ENCODE data around the gene CISD3.

Gene CISD3

DNA sequence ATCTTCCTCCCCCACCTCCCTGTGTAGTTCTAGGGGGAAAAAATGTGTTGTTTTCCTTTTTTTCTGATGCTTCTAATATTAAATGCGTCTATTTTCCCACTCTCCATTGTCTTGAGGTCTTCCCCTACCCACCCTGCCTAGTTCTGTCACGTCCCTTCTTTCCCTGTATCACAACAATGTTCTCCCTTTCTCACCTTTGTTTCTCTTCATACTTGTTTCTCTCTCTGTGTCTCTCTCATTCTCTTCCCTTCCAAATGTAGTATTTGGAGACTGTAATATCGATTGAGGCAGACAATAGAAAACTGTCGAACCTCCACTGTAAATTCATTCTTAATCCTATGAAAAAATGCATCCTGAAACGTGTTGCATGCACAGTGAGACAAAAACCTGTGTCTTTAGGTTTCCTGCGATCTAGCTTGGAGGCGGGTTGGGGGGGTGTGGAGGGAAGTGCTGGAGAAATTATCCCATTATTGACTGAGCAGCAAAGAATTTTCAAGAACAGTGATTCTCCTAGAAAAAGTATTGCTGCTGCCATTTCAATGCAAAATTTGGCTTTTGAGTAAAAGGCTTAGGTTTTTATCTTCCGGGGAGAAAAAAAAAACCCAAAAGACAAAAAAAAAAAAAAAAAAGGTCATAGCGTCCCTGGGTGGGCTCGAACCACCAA, 21.1 kb downstream of the CISD3 start:
- in situ Hi-C loops (cut with HindIII; ENCODE audit: low sequenced_read_pairs): no loop called here
- TF ChIP-seq, protein P1, sequence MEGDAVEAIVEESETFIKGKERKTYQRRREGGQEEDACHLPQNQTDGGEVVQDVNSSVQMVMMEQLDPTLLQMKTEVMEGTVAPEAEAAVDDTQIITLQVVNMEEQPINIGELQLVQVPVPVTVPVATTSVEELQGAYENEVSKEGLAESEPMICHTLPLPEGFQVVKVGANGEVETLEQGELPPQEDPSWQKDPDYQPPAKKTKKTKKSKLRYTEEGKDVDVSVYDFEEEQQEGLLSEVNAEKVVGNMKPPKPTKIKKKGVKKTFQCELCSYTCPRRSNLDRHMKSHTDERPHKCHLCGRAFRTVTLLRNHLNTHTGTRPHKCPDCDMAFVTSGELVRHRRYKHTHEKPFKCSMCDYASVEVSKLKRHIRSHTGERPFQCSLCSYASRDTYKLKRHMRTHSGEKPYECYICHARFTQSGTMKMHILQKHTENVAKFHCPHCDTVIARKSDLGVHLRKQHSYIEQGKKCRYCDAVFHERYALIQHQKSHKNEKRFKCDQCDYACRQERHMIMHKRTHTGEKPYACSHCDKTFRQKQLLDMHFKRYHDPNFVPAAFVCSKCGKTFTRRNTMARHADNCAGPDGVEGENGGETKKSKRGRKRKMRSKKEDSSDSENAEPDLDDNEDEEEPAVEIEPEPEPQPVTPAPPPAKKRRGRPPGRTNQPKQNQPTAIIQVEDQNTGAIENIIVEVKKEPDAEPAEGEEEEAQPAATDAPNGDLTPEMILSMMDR (IDR thresholded peaks at IDR 0.05; ENCODE audit: low read depth, low read length): no peak
- H3K4me3 ChIP-seq (ENCODE audit: low read depth, low read length): peak overlapping the region; percentile 99
- DNase-seq (ENCODE audit: low read depth, low spot score): peak; percentile 60

DNA sequence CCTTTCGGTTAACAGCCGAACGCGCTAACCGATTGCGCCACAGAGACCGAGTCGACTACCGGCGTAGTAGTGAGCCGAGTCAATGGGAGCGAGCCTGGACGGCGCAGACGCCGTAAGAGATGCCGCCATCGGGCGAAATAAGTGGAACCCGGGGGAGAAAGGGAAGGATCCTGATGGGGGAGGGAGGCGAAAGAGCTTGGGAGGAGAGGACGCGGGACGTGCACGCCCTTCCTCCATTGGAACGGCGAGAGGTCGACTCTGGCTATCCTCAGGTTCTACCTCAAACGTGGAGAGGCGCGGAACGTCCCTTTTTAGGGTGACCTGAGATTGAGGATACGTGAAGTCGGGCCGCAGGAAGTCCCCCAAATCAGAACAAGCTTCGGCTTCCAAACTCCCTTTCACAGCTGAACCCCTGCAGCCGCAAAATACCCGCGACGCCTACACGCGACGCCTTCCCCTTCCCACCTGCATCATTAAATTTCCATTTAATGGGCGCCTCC, 21.7 kb downstream of the CISD3 start:
- TF ChIP-seq, protein P1 (IDR thresholded peaks at IDR 0.05; ENCODE audit: low read depth, low read length): no peak
- H3K4me3 ChIP-seq (ENCODE audit: low read depth, low read length): peak overlapping the region; percentile 99
- in situ Hi-C loops (cut with HindIII; ENCODE audit: low sequenced_read_pairs): no loop called here
- DNase-seq (ENCODE audit: low read depth, low spot score): peak; percentile 87

DNA sequence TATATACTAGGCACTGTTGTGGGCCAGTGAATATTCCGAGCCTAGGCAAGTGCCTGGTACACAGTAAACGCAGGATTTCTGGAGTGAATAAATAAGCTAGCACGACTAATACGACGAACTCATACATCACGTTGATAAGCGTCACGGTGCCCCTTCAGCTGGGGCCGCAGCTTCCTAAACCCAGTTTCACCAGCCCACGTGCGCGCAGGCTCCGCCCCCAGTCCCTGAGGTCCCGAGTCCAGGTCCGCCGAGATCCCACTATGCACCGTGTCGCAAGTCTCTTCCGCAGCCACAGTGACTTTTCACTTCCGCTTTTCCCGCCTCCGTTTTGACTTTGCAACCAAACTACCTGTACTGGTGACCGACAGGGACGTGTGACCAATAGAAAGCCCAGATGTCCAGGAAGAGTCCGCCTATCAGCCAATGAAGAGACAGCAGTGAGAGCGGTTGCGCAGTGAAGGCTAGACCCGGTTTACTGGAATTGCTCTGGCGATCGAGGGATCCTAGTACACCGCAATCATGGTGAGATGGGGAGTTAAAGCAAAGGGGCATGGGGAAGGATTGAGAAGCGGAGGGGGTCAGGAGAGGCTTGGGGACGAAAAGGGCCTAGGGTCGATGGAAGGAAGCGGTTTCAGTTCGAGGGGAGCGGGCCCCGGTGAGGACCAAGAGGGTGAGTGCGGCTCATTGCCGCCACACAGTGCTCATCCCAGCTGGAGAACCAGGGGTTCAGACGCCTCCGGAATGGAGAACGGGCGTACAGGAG, 22.3 kb downstream of the CISD3 start, which contains the start of gene PSMB3:
Gene PSMB3, plus strand, starts transcription at position 434 of the 763 bp plus-strand sequence. Its CDS starts 86 bp downstream, at position 520.
- peak within 1 kb of the TSS; percentile 99 for H3K4me3 ChIP-seq (ENCODE audit: low read depth, low read length)
- peak; percentile 99 for DNase-seq (ENCODE audit: low read depth, low spot score)
- TF ChIP-seq, protein P1 (IDR thresholded peaks at IDR 0.05; ENCODE audit: low read depth, low read length): no peak
- in situ Hi-C loops (cut with HindIII; ENCODE audit: low sequenced_read_pairs): no loop called here

DNA sequence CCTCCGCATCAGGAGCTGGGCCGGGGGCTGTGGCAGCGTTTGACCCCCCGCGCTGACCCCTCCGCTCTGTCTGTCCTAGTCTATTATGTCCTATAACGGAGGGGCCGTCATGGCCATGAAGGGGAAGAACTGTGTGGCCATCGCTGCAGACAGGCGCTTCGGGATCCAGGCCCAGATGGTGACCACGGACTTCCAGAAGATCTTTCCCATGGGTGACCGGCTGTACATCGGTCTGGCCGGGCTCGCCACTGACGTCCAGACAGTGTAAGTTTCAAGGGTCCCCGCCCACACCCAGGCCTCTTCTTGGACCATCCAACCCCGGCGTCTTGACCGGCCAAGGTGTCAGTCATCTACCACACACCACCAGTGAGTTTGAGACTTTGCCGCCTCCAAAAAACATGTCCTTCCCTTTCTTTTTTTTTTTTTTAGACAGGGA, 22.9 kb downstream of the CISD3 start:
- TF ChIP-seq, protein P1 (IDR thresholded peaks at IDR 0.05; ENCODE audit: low read depth, low read length): no peak
- peak overlapping the region; percentile 99 for H3K4me3 ChIP-seq (ENCODE audit: low read depth, low read length)
- in situ Hi-C loops (cut with HindIII; ENCODE audit: low sequenced_read_pairs): no loop called here
- DNase-seq (ENCODE audit: low read depth, low spot score): no peak

DNA sequence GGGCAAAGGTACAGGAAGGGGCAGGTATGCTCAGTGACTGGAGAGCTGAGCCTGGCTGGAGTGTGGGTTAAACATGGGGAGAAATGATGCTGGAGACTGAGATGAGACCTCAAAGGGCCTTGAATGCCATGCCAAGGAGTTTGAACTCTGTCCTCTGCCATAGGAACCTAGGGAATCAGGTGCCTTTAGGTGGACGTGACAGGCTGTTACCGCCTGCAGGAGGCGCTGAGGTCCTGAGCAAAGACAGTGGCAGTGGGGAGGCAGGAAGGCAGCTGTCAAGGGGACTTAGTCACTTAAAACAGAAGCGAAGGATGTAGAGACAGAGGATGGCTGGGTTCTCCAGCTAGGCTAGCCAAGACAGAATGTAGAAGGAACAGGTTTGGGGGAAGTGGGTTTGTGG, 31.5 kb downstream of the CISD3 start:
- in situ Hi-C loops (cut with HindIII; ENCODE audit: low sequenced_read_pairs): no loop called here
- DNase-seq (ENCODE audit: low read depth, low spot score): peak; percentile 23
- H3K4me3 ChIP-seq (ENCODE audit: low read depth, low read length): no peak overlapping the region
- TF ChIP-seq, protein P1 (IDR thresholded peaks at IDR 0.05; ENCODE audit: low read depth, low read length): peak; percentile 52

DNA sequence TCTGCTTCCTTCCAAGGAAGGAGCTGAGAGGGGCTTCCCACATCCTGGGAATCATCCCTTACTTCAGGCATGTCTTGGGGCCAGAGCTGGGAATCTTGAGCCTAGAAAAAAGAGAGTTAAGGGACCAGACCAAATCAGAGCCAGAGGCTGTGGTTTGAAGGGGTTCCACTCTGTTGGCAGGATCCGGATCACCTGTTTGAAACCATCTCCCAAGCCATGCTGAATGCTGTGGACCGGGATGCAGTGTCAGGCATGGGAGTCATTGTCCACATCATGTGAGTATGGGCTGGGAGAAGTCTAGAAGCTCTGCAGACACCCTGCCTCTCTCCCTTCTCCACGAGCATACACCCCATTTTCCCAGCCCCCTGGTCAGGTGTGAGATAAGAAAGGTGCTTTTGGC, 32.1 kb downstream of the CISD3 start:
- H3K4me3 ChIP-seq (ENCODE audit: low read depth, low read length): no peak overlapping the region
- DNase-seq (ENCODE audit: low read depth, low spot score): no peak
- TF ChIP-seq, protein P1 (IDR thresholded peaks at IDR 0.05; ENCODE audit: low read depth, low read length): no peak
- in situ Hi-C loops (cut with HindIII; ENCODE audit: low sequenced_read_pairs): no loop called here

Measured in astrocyte of the spinal cord (primary cell).